HG03469 (cell line): ENCODE measurements around the gene FOXL2.

Experiments
- ATAC-seq: cut with Tn5 transposase; IDR thresholded peaks from one replicate; pipeline ENCODE4 v1.9.1; 2021; ENCODE audit warnings: mild to moderate bottlenecking, moderate library complexity, moderate number of reproducible peaks; ENCODE audit not compliant: unreplicated experiment

FOXL2 gene

GRCh38 chr3:138946663-138947494, at the start of gene FOXL2, which contains the start of gene FOXL2NB:
TSS of gene FOXL2 (minus strand) at chr3:138947137. CDS start at chr3:138946722, 415 bp downstream.
TSS of gene FOXL2NB (plus strand) at chr3:138947217. CDS start at chr3:138947365, 148 bp downstream.
- no peak for ATAC-seq

GRCh38 chr3:138995706-138996105, 48.8 kb upstream of the FOXL2 start:
- ATAC-seq = no peak

GRCh38 chr3:138987181-138987580, 40.2 kb upstream of the FOXL2 start:
- ATAC-seq = no peak

- ATAC-seq = no peak
These were observed 39.0 kb upstream of the FOXL2 start for GRCh38 chr3:138985932-138986331.

GRCh38 chr3:138984816-138985215, 37.9 kb upstream of the FOXL2 start:
- ATAC-seq = no peak

- ATAC-seq = no peak
These were observed 29.1 kb upstream of the FOXL2 start for GRCh38 chr3:138976047-138976446.

GRCh38 chr3:138975351-138975750, 28.4 kb upstream of the FOXL2 start:
- no peak for ATAC-seq

GRCh38 chr3:138974462-138974861, 27.5 kb upstream of the FOXL2 start:
- ATAC-seq = no peak

GRCh38 chr3:138972941-138973340, 26.0 kb upstream of the FOXL2 start:
- ATAC-seq = no peak

GRCh38 chr3:138971766-138972320, 24.9 kb upstream of the FOXL2 start:
- ATAC-seq = no peak

GRCh38 chr3:138964923-138965322, 18.0 kb upstream of the FOXL2 start:
- ATAC-seq = no peak

- no peak for ATAC-seq
These were observed 17.3 kb upstream of the FOXL2 start for GRCh38 chr3:138964264-138964663.

- ATAC-seq = no peak
These were observed 16.1 kb upstream of the FOXL2 start for GRCh38 chr3:138962854-138963560.

- no peak for ATAC-seq
These were observed 13.5 kb upstream of the FOXL2 start for GRCh38 chr3:138960417-138960852.

GRCh38 chr3:138950701-138951100, 3.8 kb upstream of the FOXL2 start:
- ATAC-seq = no peak

- no peak for ATAC-seq
These were observed 3.2 kb upstream of the FOXL2 start for GRCh38 chr3:138950006-138950644.

- ATAC-seq = no peak
These were observed 2.6 kb upstream of the FOXL2 start for GRCh38 chr3:138949445-138950005.

GRCh38 chr3:138949002-138949418, 2.1 kb upstream of the FOXL2 start:
- no peak for ATAC-seq

- ATAC-seq = no peak
These were observed 1.5 kb upstream of the FOXL2 start for GRCh38 chr3:138948371-138949001.

- no peak for ATAC-seq
These were observed 671 bp upstream of the FOXL2 start for GRCh38 chr3:138947495-138948121.
